DMS79 treated with DMSO at 0.1 percent for 48 hours (cell line): ENCODE measurements around the gene ZNF638.
"Not testable (repeated sequence)": the region's sequence is repeated elsewhere in the genome, so short reads cannot be mapped to it uniquely, and the experiment has no call there.

ENCODE experiments used
- DNase-seq: peaks from one replicate; lab custom pipeline; 2025; lab: John Stamatoyannopoulos, UW

ZNF638 gene

DNA sequence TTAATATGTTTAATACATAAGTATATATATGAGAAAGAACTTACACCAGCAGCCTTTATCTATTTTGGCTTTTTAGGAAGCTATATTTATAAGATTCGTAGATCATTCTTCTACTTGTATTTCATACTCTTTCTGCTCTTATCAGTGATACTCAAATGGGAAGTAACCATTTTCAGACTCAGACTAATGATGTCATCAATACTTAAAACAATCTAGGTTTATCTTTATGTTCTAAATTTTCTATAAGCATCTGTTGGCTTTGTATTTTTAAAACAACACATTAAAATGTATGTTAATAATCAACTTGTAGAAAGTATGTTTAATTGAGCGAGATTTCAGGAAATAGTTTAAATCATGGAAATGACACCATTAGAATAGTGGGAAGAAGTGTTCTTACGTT is 70.8 kb downstream of the ZNF638 start:
- no peak for DNase-seq

DNA sequence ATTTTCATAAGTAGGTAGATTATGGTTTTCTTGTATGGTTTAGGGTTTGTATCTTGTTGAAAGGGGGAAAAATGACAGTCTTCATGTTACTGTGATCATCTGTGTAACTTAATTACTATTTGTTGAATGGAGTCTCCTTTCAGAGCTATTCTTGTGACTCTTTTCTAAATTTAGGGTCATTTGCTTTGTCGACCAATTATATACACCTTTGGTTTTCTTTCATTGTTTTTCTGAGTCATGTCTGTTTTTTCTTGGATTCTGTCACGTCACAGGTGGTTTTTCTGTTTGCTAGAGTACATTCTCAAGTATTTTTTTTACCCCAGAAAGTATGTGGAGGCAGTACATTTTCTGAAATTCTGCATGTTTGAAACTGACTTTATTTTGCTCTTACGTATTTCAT is 78.0 kb downstream of the ZNF638 start:
- DNase-seq = no peak

DNA sequence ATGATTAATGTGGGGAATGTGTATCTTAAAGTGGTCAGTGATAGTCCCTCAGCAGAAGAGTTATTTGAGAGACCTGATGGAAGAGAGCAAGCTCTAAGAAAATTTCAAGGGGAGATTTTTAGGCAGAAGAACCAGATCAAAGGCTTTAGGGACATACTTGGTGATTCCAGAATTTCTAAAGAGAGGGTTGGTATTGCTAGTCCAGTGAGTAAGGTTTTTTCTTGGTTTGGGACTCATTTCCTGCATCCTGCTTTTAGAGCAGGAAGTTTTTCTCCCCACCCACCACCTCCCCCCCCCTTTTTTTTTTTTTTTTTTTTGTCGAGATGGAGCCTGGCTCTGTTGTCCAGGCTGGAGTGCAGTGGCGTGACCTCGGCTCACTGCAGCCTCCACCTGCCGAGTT is 79.1 kb downstream of the ZNF638 start:
- no peak for DNase-seq

DNA sequence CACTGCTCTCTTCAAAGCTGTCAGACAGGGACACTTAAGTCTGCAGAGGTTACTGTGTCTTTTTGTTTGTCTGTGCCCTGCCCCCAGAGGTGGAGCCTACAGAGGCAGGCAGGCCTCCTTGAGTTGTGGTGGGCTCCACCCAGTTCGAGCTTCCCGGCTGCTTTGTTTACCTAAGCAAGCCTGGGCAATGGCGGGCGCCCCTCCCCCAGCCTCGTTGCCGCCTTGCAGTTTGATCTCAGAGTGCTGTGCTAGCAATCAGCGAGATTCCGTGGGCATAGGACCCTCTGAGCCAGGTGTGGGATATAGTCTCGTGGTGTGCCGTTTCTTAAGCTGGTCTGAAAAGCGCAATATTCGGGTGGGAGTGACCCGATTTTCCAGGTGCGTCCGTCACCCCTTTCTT is 85.3 kb downstream of the ZNF638 start:
- not testable (repeated sequence) for DNase-seq

DNA sequence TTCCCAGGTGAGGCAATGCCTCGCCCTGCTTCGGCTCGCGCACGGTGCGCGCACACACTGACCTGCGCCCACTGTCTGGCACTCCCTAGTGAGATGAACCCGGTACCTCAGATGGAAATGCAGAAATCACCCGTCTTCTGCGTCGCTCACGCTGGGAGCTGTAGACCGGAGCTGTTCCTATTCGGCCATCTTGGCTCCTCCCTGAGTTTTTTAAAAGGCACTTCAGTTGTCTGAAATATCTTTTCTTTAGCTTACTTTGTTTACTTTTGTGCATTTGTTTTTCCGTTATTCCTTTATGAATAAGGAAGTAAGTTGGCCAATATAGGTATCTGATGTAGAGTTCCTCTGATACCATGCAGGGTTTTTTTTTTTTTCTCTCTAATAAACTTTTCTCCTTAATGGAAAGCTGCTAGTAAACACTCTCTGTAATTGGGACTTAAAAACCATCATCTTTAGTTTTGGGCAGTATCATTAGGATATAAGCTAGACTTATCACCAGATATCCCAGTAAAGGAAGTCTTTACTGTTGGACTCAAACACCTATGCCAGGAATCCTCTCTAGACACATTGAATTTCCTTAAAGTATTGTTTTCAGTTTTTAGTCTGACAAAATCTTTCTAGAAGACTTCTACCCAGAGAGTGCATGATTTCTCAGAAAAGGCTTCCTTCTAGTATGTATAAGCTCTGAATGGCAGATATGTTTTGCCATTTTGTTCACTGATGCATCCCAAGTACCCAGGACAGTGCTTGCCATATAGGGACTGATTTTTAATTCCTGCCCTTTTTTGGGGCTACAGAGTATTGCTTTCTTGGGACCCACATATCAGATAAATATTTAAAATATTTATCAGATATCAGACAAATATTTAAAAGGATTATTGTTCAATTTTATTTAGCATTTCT is 86.0 kb downstream of the ZNF638 start:
- peak; percentile 52 for DNase-seq

DNA sequence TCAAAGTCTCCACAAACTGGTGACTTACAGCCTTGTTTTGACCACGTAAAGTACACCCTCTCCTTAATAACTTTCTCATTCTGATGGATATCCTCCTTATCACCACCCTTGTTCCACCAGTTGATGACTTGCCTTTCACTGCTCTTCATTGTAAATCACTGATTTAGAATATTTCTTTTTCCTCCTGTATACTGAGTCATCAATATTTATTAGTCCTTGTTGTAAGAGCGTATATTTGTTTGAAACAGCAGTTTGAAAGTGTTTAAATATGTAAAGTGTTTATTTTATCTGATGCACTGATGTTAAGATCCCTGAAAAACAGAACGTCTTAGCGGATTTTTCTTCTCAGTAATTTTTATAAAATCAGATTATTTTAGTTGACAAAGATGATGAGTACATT is 87.6 kb downstream of the ZNF638 start:
- DNase-seq = no peak

DNA sequence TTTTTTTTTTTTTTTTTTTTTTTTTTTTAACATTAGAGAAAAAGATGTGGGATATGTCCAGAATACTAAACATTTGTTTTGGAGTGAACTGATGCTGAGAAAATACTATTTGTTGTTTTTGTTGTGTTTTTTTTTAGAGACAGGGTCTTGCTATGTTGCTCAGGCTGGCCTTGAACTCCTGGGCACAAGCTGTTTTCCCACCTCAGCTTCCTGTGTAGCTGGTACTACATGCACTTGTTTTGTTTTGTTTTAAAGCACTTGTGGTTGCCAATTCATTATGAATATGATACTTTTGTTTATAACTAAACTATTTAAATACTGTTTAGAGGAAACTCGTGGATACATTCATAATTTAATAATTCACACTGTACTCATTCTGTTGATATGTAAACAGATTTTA is 88.4 kb downstream of the ZNF638 start:
- no peak for DNase-seq

DNA sequence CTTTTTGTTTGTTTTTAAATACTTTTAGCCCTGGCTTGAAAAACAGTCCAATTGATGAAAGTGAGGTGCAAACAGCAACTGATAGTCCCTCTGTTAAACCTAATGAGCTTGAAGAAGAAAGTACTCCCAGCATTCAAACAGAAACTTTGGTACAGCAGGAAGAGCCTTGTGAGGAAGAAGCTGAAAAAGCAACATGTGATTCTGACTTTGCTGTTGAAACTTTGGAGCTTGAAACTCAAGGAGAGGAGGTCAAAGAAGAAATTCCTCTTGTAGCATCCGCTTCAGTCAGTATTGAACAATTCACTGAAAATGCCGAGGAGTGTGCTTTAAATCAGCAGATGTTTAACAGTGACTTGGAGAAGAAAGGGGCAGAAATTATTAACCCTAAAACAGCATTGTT is 91.2 kb downstream of the ZNF638 start:
- DNase-seq = no peak

DNA sequence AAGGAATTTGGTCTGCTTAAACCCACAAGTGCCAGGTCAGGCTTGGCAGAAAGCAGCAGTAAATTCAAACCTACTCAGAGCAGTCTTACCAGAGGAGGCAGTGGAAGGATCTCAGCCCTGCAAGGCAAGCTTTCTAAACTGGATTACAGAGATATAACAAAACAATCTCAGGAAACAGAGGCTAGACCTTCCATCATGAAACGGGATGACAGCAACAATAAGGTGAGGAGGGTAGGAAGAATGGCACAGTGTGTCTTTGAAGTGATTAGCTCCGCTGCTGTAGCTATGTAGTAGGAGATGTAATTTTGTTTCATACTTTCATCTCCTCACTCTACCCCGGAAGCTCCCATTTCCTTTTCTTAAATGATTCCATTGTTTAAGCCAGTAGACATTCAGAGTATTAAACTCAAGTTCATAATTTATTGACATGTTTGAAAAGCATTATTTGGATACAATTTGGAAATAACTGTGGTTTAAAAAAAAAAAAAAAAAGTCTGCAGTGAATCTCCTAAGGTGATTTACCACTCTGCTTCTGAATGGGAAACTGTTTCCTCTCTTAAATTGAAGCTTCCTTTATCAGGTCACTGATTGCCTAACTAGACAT is 92.3 kb downstream of the ZNF638 start:
- DNase-seq = no peak

DNA sequence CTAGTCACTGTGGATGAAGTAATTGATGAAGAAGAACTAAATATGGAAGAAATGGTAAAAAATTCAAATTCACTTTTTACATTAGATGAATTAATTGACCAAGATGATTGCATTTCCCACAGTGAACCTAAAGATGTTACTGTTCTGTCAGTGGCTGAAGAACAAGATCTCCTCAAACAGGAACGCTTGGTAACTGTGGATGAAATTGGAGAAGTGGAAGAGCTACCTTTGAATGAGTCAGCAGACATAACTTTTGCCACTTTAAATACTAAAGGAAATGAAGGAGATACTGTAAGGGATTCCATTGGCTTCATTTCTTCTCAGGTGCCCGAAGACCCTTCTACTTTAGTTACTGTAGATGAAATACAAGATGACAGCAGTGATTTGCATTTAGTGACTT is 95.1 kb downstream of the ZNF638 start:
- DNase-seq = no peak

DNA sequence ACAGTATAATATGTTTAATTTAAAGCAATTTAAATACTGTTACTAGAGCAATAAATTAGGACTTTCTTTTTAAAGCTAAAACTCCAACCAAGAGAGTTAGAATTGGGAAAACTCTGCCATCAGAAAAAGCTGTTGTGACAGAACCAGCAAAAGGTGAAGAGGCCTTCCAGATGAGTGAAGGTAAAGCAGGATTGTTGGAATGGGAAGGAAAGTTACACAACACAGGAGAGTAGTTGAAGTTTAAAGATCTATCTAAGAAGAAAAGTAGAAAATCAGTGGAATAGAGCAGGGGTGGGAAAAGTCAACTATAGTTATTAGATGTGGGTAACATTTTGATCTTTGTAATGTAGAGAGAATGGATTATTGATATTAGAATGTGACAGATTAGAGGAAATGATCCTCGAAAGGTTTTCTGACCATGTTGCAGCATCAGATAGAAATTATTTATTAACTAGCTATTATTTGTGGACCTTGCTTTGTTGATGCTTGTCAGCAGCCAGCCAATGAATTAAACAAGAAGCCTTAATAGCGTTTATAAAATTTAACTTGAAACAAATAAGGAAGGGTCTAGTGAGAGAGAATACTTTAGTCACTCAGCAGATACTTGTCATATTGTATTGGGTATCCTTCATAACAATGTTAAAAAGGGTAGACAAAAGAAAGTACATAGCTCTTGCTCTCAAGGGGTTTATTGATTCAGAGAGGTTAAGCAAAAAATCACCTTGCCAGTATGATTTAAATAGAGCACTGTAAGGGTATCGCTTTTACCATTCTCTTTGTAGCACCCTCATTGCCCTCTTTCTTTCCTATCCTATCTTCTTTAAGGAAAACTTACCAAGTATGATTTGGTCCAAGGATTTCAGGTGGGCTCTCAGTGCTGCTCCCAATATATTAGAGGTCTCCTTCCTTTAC is 97.1 kb downstream of the ZNF638 start:
- no peak for DNase-seq

DNA sequence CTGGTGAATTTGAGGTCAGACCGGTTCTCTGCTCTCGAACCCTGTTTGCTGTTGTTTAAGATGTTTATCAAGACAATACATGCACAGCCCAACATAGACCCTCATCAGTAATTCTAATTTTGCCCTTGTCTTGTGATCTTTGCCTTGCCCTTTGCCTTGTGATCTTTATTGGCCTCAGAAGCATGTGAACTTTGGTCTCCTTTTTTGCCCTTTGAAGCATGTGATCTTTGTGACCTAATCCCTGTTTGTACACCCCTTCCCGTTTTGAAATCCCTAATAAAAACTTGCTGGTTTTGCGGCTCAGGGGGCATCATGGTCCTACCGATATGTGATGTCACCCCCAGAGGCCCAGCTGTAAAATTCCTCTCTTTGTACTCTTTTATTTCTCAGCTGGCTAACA is 113.6 kb downstream of the ZNF638 start:
- DNase-seq = not testable (repeated sequence)

DNA sequence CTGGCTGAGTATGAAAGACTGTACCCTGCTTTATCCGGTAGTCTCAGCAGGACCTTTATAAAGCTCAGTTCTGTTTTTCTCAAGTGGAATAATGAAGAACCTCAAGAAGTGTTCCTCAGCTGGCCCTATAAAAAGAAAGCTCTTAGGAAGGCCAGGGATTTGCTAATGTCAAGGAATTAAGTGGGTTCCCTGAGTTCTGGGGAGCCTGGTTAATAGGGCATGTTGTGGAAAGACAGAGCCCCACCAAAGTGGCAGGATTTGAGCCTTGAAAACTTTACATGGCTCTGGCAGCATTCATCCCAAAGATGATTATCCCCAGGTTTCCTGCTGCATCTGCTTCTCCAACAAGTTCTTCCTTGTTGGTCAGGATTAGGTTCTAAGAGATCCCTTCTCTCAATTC is 114.9 kb downstream of the ZNF638 start:
- DNase-seq = no peak

DNA sequence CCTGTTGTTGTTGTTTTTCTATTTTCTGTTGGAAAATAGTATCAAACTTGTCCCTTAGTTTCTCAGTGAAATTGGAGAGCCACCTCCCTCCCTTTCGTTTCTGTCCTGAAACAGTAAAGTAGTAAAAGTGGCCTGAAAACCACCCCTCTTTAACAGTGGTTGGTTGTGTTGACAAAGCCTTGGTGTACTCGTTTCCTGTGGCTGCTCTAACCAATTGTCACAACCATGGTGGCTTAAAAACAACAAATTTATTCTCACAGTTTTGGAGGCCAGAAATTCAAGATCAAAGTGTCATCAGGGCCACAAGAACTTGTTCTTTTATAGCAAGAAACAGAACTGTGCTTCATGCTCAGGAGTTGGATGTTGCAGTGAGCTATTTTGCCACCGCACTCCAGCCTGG is 117.8 kb downstream of the ZNF638 start:
- DNase-seq = no peak

DNA sequence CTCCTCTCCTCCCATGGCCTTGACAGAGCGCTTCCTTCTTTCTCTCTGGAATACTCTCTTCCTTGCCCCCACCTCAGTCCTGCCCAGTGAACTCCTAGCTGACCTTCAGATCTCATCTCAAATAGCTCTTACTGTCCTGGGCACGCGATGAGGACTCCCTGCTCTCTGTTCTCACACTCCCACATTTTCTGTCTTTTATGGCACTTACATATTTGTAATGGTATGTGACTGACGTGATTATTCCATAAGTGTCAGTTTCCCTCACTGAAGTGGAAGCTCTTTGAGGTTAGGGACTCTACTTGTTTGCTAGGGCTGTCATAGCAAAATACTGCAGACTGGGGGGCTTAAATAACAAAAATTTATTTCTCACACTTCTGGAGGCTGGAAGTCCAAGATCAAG is 120.1 kb downstream of the ZNF638 start:
- no peak for DNase-seq

DNA sequence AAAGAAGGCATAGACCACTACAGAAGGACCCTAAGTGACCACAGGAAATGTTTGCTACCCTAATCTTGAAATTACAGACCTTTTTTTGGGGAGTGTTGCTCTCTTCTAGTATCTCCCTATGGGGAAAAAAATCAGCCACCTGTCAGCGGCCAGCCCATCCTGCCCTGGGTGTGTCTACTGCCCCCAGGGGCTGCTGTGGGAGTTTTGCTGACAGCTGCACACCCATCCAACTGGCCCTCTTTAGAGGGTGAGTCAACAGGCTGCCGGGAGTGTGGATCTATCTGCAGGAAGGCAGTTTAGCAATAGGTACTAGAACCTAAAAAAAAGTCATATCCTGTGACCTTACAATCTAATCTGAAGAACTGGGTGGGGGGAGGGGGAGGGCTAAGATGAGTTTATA is 121.0 kb downstream of the ZNF638 start:
- no peak for DNase-seq

DNA sequence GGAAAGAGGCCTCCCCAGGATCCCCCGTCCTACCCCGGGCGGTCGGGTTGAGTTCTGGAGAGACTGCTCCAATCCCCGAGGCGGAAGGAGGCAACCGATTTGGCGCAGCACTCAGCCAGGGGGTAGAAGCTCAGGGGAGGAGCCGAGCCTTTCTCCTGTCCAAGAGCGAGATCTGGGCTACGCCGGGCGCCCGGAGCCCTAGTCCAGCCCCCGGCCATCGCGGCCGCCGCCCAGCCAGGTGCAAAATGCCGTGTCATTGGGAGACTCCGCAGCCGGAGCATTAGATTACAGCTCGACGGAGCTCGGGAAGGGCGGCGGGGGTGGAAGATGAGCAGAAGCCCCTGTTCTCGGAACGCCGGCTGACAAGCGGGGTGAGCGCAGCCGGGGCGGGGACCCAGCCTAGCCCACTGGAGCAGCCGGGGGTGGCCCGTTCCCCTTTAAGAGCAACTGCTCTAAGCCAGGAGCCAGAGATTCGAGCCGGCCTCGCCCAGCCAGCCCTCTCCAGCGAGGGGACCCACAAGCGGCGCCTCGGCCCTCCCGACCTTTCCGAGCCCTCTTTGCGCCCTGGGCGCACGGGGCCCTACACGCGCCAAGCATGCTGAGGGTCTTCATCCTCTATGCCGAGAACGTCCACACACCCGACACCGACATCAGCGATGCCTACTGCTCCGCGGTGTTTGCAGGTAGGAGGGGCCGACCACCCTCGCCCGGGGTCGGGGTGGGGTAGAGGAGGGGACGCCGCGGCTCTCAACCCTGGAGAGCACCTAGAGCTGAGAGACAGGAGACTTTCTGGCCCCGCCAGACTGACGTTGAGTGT is 122.0 kb downstream of the ZNF638 start, which contains the start of gene DYSF:
Gene DYSF, plus strand, starts transcription at position 158 of the 817 bp plus-strand sequence.
- DNase-seq = peak; percentile 38

DNA sequence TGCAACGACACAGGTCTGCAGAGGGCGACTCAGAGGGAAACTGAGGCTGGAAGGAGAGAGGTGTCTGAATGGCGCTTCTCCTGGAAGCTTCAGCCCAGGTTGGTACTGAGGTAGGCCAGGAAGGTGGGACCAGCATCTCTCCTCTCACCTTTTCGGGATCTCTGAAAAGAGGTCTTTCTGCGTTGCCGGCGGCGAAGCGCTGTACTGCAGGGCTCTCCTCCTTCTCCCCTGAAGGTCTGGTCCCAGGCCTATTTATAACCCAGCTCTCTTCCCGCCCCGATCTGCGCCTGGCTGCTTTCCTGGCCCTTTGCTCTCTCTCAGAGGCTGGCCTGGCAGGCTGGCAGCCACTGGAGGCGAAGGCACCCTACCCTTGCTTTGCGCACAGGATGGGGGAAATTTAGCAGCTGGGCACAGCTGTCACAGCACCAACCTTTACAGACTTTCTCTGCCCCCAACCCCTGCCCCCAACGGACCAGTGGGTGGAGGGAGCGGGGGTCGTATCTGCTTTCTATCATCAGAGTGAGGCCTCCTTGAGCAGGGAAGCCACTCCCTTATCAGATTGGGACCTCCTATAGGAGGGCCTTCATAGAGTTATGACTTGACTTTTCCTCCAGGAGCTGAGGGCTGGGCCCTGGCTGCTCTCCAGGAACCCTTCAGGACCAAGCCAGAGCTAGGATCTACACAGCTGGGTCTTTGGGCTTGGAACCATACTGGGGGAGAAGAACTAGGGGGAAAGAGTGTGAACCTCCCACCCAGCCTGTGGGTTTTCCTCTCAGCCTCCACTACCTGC is 122.8 kb downstream of the ZNF638 start:
- DNase-seq = no peak

DNA sequence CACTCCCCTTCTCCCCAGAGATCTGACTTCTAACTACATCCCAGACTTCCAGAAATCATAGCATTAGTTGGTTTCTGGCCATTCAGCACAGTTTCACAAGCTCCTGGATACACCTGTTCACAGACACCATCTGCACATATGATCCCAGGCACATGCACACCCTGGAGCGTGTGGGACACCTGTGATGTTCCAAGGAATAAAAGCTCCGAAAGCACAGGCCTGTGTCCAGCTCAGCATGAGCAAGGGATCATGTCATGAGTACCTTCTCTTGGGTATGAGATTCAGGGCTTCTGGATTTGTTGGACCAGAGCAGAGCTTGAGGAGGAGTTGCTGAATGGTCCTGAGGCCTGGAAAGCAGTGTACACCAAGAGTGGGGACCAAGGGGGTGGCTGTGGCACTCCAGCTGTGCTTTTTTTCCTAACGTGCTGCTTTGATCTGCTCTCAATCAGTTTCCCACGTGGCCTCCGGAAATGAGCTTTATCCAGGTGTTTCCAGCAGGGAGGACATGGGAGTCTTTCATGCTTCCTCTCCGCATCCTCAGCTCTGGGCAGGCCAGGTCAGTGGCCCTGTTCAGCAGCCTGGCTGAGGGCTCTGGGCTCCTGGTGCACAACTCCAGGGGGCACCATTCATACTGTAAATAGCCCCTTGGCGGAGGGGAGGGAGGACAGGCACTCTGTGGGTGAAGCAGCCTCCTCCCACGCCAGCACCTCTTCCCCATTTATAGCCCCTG is 123.6 kb downstream of the ZNF638 start:
- DNase-seq = no peak
